Colonic mucosa (tissue), 4 donors: ENCODE results near the gene NBEA. TPM values are rescaled to one million over a fixed set of nuclear protein-coding genes. Genes with fewer than 3 reads are reported as not detected.

ENCODE experiments used
- DNase-seq: peaks from one replicate; pipeline ENCODE4 v3.0.0-alpha.2; 2020
- H3K27ac ChIP-seq: fragments of 200-600 bp; one replicate; pipeline ENCODE4 v1.8.0; 2021
- H3K27me3 ChIP-seq: fragments of 200-600 bp; one replicate; pipeline ENCODE4 v1.8.0; 2021
- H3K36me3 ChIP-seq: fragments of 200-600 bp; one replicate; pipeline ENCODE4 v1.8.0; 2021
- H3K4me1 ChIP-seq: fragments of 200-600 bp; one replicate; pipeline ENCODE4 v1.8.0; 2021; ENCODE audit warnings: mild to moderate bottlenecking
- H3K4me3 ChIP-seq: fragments of 200-600 bp; one replicate; pipeline ENCODE4 v1.8.0; 2021
- H3K9ac ChIP-seq, 2 donors: one replicate each; pipeline ENCODE4 v1.7.0; 2013; ENCODE audit warnings: control low read depth in 2 of 2, low read depth in 2 of 2, low read length in 2 of 2
- H3K9me3 ChIP-seq: fragments of 200-600 bp; one replicate; pipeline ENCODE4 v1.8.0; 2021
- intact Hi-C: fragments of 100-400 bp; cut with DNase I; formaldehyde crosslinking; loops from one replicate; pipeline ENCODE4 v1.14.1; 2022
- total RNA-seq, 2 donors: library from RNA; stranded (reverse); fragmentation: NEBNext Ultra II Directional in 1 of 2; extraction: Animal tissue kit (Norgen Biotek cat#: 25700) in 1 of 2; gene quantifications; one replicate each; pipeline ENCODE4 v1.2.1, GENCODE V29; 2021
- TF ChIP-seq, protein P1 (sequence below): fragments of 200-600 bp; IDR thresholded peaks from one replicate; pipeline ENCODE4 v1.8.0; 2022; ENCODE audit warnings: antibody characterized with exemption, mild to moderate bottlenecking
- donor health status: healthy.
- donor health status: DM: no; HTN: no; CAD: no.
- donor health status: DM: no; HTN: no; CAD: no.

NBEA gene
- total RNA-seq, 2 donors from 2014 or later: 1.9 to 5.5 TPM

DNA sequence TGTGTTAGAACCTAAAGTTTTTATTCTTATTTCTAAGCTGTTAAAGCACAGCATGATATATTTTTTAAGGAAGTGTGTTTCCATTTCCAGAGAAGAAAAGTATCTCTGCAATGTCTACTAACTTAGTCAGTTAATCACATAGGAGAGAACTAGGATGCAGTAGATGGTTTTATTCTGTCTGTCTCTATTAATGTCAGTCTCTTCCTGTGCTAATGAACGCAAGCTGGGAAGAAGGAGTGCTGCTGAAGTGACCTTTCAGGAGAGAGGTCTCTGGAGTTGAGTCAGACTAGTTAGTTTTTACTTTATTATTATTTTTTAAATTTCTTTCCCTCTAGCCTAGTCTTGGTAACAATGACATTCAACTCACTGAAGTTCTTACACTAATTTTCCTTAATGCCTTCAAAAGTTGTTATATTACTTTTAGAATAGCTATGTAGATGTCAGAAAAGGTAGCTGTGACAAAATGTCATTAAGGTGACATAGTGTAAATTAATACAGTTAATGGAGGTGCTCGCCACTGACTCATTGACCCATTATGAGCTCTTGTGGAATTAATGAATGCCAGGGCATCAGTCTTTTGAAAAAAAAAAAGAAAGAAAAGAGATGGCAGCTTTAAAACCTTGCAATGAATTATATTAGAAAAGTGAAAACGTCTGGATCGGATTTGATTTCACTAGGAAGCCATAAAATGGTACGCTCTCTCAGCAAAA, 654.4 kb downstream of the NBEA start:
- Histone ChIP-seq H3K27ac (no peak overlapping the region), H3K9ac (no peak overlapping the region), H3K4me1 (no peaks in the 10 kb centered on the region), H3K27me3 (no peaks in the 10 kb centered on the region), H3K4me3 (no peak overlapping the region), H3K36me3 (no peaks in the 10 kb centered on the region), H3K9me3 (no peaks in the 10 kb centered on the region)
- DNase-seq: no peak
- intact Hi-C loops: no loop called here
- TF ChIP-seq, protein P1, sequence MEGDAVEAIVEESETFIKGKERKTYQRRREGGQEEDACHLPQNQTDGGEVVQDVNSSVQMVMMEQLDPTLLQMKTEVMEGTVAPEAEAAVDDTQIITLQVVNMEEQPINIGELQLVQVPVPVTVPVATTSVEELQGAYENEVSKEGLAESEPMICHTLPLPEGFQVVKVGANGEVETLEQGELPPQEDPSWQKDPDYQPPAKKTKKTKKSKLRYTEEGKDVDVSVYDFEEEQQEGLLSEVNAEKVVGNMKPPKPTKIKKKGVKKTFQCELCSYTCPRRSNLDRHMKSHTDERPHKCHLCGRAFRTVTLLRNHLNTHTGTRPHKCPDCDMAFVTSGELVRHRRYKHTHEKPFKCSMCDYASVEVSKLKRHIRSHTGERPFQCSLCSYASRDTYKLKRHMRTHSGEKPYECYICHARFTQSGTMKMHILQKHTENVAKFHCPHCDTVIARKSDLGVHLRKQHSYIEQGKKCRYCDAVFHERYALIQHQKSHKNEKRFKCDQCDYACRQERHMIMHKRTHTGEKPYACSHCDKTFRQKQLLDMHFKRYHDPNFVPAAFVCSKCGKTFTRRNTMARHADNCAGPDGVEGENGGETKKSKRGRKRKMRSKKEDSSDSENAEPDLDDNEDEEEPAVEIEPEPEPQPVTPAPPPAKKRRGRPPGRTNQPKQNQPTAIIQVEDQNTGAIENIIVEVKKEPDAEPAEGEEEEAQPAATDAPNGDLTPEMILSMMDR: no peak

DNA sequence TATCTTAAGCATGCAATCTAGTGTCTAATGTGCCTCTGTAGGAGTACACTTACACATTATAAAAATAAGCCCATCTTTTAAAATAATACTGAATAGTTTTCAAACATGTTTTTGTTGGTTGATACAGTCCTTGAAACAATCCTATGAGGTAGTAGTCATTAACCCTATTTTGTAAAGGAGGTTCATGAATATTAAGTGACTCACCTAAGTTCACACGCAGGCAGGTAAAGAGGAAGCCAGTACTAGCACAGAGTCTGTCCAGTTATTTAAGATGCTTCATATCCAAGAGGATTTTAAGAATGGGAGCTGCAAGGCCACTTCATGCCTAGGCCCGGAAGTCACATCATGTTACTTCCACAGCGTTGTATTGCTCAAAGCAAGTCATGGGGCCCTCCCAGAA, 655.4 kb downstream of the NBEA start:
- Histone ChIP-seq H3K4me1 (no peaks in the 10 kb centered on the region), H3K9ac (no peak overlapping the region), H3K36me3 (no peaks in the 10 kb centered on the region), H3K9me3 (no peaks in the 10 kb centered on the region), H3K27me3 (no peaks in the 10 kb centered on the region), H3K4me3 (no peak overlapping the region), H3K27ac (no peak overlapping the region)
- DNase-seq: no peak
- intact Hi-C loops: no loop called here
- TF ChIP-seq, protein P1: no peak

DNA sequence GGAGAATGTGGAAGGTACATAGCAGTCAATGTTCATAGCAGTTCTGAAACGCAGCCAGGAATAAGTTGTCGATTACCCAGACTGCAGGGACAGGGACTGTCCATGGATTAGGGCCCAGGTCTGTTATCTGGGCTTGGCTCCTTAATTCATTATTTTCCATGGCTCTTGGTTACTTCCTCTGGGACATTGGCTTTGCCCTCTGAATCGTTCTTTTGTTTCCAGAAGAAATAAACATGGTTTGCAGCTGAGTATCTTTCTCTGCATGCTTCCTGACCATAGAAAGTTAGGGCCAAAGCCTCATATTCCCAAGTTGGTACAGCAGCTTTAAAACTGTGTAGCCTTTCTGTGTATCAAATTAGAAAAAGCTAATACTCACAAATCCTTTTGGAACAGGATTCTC, 656.2 kb downstream of the NBEA start:
- Histone ChIP-seq H3K9ac (no peak overlapping the region), H3K36me3 (no peaks in the 10 kb centered on the region), H3K9me3 (no peaks in the 10 kb centered on the region), H3K27me3 (no peaks in the 10 kb centered on the region), H3K27ac (no peak overlapping the region), H3K4me3 (no peak overlapping the region), H3K4me1 (no peaks in the 10 kb centered on the region)
- intact Hi-C loops: no loop called here
- DNase-seq: no peak
- TF ChIP-seq, protein P1: no peak

DNA sequence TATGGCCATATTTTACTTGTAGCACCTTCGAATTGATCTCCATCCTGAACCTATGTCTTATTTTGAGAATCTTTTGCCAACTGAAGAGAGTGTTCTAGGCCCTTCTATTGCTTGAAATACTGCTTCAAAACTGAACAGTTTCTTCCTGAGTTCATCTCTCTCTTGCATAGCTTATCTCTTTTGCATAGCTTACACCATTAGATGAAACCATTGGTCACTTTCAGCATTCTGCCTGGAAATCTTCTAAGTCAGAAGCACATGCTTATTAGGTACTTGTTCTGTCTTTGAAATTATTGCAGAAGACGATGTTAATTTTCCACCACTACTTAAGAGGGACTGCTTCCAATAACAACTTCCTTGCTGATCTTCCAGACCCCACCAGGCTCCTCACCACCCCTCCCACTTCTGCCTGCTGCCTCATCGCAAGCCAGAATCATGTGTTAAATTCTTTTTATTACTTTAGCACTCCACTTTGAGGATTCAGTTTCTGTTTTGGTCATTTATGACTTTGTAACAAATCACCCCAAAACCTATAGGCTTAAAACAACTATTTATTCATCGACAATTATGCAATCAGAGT, 656.8 kb downstream of the NBEA start:
- TF ChIP-seq, protein P1: no peak
- Histone ChIP-seq H3K36me3 (no peaks in the 10 kb centered on the region), H3K9me3 (no peaks in the 10 kb centered on the region), H3K4me3 (no peak overlapping the region), H3K4me1 (no peaks in the 10 kb centered on the region), H3K27ac (no peak overlapping the region), H3K27me3 (no peaks in the 10 kb centered on the region), H3K9ac (no peak overlapping the region)
- DNase-seq: no peak
- intact Hi-C loops: no loop called here

DNA sequence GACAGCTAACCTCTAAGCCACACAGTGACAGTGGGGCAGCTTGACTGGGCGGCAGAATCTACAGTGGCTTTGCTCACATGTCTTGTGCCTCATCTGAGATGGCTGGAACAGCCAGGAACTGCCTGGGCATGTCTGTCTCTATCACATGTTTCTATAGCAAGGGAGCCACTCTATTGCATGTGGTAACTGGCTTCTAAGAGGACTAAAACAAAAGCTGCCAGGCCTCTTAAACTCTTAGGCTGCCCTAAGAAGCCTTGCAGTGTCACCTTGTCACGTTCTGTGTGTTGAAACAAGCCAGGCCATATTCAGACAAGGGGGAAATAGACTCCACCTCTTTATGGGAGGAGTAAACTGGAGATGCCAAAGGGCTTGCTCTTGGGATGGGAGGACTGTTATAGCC, 657.3 kb downstream of the NBEA start:
- TF ChIP-seq, protein P1: no peak
- H3K4me1 ChIP-seq: no peaks in the 10 kb centered on the region
- H3K36me3 ChIP-seq: no peaks in the 10 kb centered on the region
- H3K27ac ChIP-seq: no peak overlapping the region
- no peak overlapping the region for H3K9ac ChIP-seq
- no peak for DNase-seq
- H3K9me3 ChIP-seq: no peaks in the 10 kb centered on the region
- no peak overlapping the region for H3K4me3 ChIP-seq
- intact Hi-C loops: no loop called here
- H3K27me3 ChIP-seq: no peaks in the 10 kb centered on the region
